ENCODE measurements around the gene MT4.

DNA sequence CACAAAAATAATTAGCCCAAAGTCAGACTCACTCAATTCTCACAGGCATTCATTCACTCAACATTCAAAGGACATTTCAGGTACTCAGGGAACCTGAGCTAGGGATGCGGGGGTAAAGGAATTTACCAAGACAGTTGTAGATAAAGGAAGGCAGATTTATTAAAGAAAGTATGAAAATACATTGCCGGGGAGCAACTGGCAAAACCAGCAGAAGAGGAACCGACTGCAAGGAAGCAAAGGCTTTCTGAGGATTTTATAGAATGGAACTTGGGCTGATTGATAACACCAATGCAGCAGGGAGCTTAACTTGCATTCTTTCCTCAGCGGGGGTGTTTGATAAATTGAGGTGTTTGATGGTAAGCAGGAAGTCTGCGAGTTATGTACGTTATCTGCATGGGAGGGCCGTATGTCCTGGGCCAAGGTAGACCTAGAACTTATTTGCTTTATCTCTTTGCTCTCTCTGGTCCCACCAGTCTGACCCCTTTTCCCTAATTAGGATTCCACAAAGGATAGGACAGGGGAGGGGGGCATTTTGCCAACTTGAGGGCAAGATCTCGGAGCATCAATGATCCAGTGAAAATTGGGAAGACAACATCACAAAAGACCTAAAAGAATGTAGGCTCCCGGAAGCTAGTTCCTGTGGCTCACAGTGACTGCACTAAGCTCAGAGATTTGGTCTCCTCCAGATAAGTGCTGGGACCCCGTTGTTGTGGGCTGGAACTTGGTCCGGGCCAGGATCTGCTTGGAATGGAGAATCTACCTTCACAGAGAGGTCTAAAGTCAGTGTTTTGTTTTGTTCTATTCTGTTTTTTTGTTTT, 18.7 kb downstream of the MT4 start:
- TF ChIP-seq POLR2A (IDR thresholded peaks at IDR 0.05; ENCODE audit: low read depth, low read length) = no peak
- TF ChIP-seq POLR2AphosphoS5 (IDR thresholded peaks at IDR 0.05; ENCODE audit: low read depth, low read length) = no peak
- no peak for TF ChIP-seq TAF1 (IDR thresholded peaks at IDR 0.05; ENCODE audit: low read depth, low read length)
